Heart left ventricle (tissue), 13 donors: ENCODE data around the gene F5.

Experiments
- CTCF ChIP-seq, 12 donors: fragments of 200-600 bp; sonication (generic) in 4 of 12; IDR thresholded peaks; one replicate each; pipeline versions ENCODE4 v1.5.0 to v1.8.0; 2018 to 2022; ENCODE audit warnings: antibody characterized with exemption in 12 of 12, mild to moderate bottlenecking in 5 of 12
- POLR2A ChIP-seq, 2 donors: fragments of 450-650 bp; IDR thresholded peaks; one replicate each; pipeline ENCODE4 v1.6.1; 2017; ENCODE audit warnings: antibody characterized with exemption in 2 of 2, mild to moderate bottlenecking in 2 of 2, moderate library complexity in 2 of 2
- donor health status: ischemic (EF 13 %, LVEDD 7.1; RV severe dilation, severe dysfunction).
- donor health status: DM: no; HTN: yes; CAD: no.
- donor health status: DM: no; HTN: no; CAD: no.
- donor health status: ischemic (EF 25% LVEDD 6.9; RV normal size, moderate dysfunction).
- donor health status: ischemic (EF 25% LVEDD 5.7; RV mildly dilated, moderate dysfunction).
- donor health status: ischemic (EF 35%, LVEDD 5.7; RV mildly dilated, moderate dysfunction).
- donor health status: nonischemic (EF 11% LVEDD 7.7; RV severe dilation, severe dysfunction).
- donor health status: DM: yes; HTN: yes; CAD: no.
- donor health status: PGD.
- donor health status: ischemic (EF 29% LVEDD 5.4; RV normal size, mild dysfunction).
- donor health status: nonischemic (EF 23%, LVEDD 6.1; RV moderate dilation, normal function).

DNA sequence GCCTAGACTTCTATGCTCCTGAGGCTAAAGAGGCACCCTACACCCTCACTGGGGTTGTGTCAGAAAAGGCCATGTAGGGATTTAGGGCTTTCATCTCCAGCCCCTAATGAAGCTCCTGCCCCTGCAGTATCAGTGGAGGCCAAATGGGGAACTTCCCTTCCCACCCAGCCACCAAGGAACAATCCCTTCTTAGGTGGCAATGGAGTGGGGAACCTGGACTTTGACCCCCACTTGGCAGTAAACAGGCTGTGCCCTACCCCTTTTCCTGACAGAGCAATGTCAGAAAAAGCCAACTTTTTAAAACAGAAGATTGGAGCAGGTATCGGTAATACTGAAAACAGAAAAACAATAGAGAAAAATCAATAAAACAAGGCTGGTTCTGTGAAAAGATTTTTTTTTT, 65.1 kb downstream of the F5 start:
- TF ChIP-seq POLR2A (IDR thresholded peaks at IDR 0.05) (no peak), CTCF (IDR thresholded peaks at IDR 0.05) (no peak)
